ENCODE measurements around the gene C6orf52. TPM values are rescaled to one million over a fixed set of nuclear protein-coding genes. Genes with fewer than 3 reads are reported as not detected.
"Not testable (repeated sequence)": the region's sequence is repeated elsewhere in the genome, so short reads cannot be mapped to it uniquely, and the experiment has no call there.

The C6orf52 gene
- 15.2 and 16.5 TPM in 2 replicates for total RNA-seq (2014; rRNA removed; shearing (Covaris generic))

DNA sequence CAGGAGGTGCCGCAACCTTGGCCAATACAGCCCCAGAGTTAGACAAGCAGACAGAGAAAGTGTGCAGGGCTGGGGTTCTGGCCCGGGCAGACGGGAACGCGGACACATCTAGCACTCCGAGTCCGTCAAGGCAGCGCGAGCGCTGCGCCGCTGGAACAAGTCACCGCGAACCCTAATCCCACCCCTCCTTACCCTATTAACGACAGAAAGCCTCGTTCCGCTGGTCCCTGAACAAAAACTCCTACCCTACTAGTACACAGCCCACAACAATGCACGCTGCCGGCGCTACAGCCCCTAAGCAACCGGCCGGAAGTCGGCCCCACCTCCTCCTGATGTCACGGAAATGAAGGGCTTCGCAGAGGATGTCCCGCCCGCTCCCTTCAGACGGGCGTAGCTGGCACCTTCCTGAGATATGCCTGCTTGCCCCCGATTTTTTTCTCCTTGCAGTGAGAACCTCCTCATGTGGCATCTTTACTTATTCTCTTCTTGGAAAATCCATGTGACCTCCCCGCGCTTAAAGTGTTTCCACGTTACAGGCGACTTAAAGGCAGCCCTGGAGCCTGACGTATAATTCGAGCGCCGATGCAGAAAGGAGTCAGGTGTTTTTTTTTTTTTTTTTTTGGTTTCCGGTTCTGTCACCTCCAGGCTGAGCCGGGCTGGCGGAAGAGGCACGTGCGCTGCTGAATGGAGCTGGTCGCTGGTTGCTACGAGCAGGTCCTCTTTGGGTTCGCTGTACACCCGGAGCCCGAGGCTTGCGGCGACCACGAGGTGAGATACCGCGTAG, at the start of gene C6orf52, which contains the start of gene PAK1IP1:
Gene C6orf52 (minus strand): TSS at position 315 of the 784 bp plus-strand sequence. CDS start 7,066 bp downstream, outside the sequence.
Gene PAK1IP1 (plus strand): TSS at position 671 of the 784 bp plus-strand sequence. CDS start 14 bp downstream, at position 685.
- peak; percentile 86 for DNase-seq (ENCODE audit: low spot score)

DNA sequence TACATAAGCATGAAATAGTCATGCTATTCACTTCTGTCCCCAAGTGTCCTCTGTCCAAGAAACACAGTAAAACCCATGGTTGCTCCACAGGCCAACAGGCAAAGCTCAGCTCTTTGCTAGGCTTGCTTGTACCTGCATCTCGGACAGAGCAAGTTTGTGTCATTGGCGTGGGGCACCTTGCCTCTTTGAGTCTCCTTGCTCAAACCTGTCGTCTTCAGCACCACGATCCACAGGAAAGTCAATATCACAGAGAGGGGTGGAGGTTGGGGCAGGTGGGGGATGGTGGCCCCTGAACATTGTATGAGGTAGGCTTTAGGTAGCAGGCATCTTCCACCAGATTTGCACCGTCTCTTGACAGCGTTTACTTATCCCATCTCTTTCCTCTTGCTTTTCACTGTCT, 49.1 kb upstream of the C6orf52 start:
- no peak for DNase-seq (ENCODE audit: low spot score)

DNA sequence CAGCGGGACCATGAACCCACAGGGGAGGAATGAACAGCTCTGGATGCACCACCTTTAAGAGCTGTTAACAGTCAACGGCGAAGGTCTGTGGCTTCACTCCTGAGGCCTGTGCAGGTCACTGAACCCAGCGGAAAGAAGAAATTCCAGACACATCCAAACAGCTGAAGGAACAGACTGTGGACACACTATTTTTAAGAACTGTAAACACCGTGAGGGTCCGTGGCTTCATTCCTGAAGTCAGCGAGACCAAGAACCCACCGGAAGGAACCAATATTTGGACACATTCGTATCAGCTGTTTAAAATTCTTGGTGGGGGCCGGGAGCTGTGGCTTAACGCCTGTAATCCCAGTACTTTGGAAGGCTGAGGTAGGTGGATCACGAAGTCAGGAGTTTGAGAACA, 47.8 kb upstream of the C6orf52 start:
- no peak for DNase-seq (ENCODE audit: low spot score)

DNA sequence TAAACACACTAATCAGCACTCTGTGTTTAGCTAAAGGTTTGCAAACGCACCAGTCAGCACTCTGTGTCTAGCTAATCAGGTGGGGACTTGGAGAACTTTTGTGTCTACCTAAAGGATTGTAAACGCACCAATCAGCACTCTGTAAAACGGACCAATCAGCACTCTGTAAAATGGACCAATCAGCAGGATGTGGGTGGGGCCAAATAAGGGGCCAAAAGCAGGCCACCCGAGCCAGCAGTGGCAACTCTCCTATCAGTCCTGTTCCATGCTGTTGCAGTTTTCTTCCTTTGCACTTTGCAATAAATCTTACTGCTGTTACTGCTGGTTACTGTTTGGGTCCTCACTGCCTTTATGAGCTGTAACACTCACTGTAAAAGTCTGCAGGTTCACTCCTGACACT, 47.2 kb upstream of the C6orf52 start:
- not testable (repeated sequence) for DNase-seq (ENCODE audit: low spot score)

DNA sequence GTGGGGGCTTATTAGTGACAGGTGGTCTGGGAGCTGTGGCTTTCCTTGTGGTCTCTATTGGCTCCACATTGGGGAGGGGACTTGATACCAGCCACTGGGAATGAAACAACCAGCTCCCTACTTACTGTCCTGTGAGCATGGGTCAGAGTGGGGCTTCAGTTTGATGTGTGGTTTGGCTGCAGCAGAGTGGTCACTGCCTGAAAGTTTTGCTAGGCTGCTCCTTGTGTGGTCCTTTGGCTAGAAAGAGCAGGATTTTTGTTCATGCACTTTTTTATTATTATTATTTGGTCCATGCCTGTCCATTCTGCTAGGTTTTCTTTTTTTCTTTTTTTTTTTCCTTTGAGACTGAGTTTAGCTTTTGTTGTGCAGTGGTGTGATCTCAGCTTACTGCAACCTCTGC, 45.6 kb upstream of the C6orf52 start:
- DNase-seq (ENCODE audit: low spot score): no peak

DNA sequence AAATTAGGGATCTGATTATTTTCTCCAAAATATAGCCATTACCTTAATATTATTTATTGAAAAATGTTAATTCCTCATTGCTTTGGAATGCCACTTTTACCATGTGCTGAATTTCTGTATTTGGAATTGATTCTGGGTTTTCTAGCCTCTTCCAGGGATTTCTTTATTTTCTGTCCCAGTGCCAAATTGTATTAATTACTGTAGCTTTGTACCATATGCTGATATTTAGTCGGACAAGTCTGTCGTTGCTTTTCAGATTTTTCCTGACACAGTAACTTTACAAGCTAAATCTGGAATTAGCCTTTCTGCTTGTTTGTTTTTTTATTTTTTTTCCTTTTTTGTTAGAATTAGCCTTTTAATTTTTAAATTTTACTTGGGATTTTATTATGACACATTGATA, 42.3 kb upstream of the C6orf52 start:
- no peak for DNase-seq (ENCODE audit: low spot score)

DNA sequence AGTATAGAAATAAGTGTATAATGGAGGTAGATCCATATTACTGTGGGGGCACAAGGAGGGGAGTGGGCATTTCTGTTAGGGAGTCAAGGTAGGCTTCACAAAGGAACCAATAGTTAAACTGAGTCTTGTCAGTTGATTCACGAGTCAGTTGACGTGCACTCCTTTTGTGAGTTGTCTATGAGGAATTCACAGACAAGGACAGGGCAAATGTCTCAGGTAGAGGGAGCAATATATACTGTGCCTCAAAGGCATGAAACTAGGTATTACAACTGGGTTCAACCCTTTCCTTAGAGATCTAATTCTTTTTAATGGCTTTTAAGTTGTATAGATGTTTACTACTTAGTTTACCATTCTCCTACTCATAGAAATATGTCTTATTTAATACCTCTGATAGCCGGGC, 39.4 kb upstream of the C6orf52 start:
- no peak for DNase-seq (ENCODE audit: low spot score)

DNA sequence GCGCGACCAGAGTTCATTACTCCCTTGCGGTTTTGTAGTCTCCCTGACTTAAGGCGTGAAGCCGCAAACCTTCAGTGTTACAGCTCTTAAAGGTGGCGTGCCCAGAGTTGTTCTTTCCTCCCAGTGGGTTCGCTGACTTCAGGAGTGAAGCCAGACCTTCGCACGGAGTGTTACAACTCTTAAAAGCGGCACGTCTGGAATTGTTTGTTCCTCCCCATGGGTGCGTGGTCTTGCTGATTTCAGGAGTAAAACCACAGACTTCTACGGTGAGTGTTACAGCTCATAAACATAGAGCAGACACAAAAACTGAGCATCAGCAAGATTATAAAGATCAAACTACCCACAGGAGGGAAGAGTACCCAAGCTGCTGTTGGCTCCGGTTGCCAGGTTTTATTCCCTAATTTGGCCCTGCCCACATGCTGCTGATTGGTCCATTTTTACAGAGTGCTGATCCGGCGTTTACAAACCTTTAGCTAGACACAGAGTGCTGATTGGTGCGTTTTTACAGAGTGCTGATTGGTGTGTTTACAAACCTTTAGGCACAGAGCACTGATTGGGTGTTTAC, 38.8 kb upstream of the C6orf52 start:
- peak; percentile 55 for DNase-seq (ENCODE audit: low spot score)

DNA sequence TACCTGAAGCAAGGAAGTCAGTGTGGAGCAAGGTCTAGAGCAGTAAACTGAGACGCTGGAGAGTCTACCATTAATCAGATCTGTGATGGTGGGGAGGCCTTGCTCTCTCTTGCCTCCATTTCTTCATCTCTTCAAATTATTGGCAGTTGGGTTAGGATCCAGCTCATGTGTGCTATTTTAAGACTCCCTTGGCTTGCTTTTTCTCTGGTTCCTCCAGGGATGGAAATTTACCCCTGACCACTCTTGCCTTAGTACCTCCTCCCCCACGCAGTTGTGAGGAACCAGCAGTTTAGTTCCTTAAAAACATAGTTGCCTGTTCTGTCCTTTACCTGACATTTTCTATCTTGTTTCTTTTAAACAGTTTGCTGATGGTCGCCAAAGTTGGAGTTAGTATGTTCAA, 35.8 kb upstream of the C6orf52 start:
- DNase-seq (ENCODE audit: low spot score): no peak

DNA sequence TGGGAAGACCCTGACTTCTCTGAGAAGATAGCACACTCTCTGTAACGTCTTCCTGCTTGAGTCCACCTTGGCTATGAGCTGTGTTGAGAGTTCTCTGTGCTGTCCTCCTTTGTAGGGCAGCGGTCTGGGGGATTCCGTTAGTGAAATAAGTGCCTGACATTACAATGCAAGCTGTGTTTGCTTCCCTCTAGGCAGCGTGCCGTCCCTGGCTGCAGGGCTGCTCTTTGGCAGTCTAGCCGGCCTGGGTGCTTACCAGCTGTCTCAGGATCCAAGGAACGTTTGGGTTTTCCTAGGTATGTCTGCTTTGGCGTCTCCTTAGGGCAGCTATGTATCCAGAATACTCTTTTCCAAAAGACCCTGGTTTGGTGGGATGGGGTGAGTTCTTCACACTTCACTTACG, 31.3 kb upstream of the C6orf52 start:
- DNase-seq (ENCODE audit: low spot score): no peak

DNA sequence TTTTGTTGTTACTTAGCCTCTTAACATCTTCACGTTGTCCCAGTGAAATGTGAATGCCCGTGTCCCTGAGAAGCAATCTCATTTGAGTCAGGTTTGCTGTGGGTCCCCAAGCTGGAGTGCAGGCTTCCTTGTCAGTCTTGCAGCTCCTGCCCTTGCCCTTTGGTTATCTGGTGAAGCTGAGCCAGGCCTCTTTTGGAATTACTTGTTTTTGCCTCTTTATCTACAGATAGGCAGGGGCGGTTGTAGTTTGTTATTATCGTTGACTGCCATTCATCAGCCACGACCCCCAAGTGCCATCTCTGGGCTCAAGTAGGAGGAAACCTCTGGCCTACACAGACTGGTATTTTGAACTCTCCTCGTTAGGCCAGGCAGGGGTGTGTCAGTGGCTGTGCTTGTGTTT, 30.6 kb upstream of the C6orf52 start:
- DNase-seq (ENCODE audit: low spot score): no peak

DNA sequence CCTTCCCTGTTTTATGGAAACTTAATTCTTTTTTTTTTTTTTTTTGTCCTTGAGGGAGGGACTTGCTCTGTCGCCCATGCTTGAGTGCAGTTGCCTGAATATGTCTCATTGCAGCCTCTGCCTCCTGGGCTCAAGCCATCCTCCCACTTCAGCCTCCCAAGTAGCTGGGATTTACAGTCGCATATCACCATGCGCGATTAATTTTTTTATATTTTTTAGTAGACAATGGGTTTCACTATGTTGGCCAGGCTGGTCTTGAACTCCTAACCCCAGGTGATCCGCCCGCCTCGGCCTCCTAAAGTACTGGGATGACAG, 29.1 kb upstream of the C6orf52 start:
- no peak for DNase-seq (ENCODE audit: low spot score)

DNA sequence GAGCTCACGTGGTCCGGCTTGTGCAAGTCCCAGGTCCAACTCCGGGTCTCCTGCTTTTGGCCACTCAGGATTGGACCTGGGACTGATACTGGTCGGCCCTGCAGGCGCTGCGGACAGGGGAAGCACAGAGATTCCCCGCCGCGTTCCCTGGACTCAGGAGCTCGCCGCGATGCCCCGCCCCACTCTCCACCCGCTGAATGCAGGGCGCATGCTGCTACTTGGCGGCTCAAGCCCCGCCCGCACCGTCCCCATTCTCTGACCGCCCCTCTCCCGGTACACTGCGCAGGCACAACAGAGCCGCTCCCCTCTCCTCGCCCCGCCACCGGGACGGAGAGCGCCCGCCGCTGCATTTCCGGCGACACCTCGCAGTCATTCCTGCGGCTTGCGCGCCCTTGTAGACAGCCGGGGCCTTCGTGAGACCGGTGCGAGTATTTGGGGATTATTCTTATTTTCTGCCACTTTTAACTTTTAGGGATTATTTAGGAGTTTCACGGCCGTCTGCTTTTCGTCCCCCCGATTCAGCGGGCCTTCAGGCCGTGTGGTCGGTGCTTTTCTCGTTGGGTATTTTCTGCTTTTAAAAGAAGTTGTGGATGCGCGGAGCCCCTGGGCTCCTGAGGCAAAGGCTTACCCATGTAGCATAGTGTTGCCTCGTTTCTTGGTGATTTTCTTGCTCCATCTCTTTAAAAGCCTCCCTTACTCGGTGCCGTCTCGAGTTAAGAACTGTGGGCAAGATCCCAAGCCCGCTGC, 28.6 kb upstream of the C6orf52 start, which contains the start of gene TMEM14C:
Gene TMEM14C (plus strand): TSS at position 251 of the 747 bp plus-strand sequence. CDS start 1,544 bp downstream, outside the sequence.
- peak; percentile 95 for DNase-seq (ENCODE audit: low spot score)

DNA sequence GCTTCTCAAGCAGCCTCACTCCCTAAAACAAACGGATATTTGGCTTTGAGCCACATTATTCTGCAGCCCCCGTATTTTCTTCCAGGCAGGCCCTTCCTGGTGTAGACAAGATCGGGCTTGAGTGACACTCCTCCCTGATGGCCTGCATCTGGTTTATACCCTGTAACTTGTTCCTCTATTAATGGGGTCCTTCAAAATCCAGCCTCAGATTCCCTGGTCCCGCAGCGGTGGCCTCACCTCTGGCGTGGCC, 28.1 kb upstream of the C6orf52 start:
- no peak for DNase-seq (ENCODE audit: low spot score)

DNA sequence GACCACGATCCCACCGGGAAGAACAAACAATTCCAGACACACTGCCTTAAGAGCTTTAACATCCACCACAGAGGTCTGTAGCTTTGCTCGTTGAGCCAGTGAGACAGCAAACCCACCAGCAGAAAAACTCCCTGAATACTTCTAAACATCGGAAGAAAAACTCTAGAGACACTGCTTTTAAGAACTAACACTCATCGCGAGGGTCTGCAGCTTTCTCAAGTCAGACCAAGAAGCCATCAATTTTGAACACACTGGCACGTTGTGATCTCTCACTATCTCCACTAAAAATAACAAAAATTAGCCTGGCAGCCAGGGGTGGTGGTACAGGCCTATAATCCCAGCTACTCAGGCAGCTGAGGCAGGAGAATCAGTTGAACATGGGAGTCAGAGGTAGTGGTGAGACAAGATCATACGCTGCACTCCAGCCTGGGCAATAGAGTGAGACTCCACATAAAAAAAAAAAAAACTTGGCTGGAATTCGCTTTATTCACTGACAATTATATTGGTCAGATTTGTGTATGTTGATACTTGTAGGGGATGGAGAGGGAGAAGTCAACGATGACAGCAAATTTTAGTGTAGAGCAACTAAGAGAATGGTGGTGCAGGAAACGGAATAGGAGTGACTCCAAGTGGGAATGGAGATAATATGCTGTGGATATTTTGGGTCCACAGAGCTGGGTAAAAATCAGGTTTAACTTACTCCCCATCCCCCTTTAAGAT, 27.6 kb upstream of the C6orf52 start:
- no peak for DNase-seq (ENCODE audit: low spot score)

DNA sequence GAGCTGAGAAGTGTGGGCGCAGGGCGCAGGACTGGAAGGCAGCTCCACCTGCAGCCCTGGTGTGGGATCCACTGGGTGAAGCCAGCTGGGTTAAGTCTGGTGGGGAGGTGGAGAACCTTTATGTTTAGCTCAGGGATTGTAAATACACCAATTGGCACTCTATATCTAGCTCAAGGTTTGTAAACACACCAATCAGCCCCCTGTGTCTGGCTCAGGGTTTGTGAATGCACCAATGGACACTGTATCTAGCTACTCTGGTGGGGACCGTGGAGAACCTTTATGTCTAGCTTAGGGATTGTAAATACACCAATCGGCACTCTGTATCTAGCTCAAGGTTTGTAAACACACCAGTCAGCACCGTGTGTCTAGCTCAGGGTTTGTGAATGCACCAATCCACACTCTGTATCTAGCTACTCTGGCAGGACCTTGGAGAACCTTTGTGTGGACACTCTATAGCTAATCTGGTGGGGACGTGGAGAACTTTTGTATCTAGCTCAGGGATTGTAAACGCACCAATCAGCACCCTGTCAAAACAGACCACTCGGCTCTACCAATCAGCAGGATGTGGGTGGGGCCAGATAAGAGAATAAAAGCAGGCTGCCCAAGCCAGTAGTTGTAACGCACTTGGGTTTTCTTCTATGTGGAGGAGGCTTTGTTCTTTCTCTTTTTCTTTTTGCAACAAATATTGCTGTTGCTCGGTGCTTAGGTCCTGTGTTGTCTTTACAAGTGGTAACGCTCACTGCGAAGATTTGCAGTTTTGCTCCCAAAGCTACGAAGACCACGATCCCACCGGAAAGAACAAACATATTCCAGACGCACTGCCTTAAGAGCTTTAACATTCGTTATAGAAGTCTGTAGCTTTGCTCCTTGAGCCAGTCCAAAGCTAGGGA, 26.8 kb upstream of the C6orf52 start:
- DNase-seq (ENCODE audit: low spot score): not testable (repeated sequence)

DNA sequence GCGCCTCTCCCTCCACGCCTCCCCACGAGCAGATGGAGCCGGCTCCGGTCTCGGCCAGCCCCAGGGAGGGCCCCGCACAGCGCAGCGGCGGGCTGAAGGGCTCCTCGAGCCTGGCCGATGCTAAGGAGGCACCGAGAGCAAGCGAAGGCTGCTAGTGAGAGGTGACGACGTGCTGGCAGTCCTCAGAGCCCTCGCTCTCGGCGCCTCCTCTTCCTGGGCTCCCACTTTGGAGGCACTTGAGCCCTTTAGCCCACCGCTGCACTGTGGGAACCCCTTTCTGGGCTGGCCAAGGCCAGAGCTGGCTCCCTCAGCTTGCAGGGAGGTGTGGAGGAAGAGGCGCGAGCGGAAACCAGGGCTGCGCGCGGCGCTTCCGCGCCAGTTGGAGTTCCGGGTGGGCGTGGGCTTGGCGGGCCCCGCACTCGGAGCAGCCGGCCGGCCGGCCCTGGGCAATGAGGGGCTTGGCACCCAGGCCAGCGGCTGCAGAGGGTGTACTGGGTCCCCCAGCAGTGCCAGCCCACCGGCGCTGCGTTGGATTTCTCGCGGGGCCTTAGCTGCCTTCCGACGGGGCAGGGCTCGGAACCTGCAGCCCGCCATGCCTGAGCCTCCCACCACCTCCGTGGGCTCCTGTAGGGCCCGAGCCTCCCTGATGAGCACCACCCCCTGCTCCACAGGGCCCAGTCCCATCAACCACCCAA, 26.0 kb upstream of the C6orf52 start:
- no peak for DNase-seq (ENCODE audit: low spot score)

DNA sequence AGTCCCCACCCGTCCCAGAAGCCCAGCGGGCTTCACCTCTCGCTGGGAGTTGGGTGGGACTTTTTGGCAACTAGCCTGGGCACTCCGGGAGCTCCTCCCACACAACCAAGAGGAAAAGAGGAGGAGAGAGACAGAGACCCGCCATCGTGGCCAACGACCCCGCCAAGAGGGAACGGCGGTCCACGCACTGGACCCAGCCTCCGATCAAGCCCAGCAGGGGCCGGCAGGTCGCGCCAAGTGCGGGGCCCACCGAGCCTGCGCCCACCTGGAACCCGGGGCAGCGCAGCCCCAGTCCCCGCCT, 25.5 kb upstream of the C6orf52 start:
- no peak for DNase-seq (ENCODE audit: low spot score)

DNA sequence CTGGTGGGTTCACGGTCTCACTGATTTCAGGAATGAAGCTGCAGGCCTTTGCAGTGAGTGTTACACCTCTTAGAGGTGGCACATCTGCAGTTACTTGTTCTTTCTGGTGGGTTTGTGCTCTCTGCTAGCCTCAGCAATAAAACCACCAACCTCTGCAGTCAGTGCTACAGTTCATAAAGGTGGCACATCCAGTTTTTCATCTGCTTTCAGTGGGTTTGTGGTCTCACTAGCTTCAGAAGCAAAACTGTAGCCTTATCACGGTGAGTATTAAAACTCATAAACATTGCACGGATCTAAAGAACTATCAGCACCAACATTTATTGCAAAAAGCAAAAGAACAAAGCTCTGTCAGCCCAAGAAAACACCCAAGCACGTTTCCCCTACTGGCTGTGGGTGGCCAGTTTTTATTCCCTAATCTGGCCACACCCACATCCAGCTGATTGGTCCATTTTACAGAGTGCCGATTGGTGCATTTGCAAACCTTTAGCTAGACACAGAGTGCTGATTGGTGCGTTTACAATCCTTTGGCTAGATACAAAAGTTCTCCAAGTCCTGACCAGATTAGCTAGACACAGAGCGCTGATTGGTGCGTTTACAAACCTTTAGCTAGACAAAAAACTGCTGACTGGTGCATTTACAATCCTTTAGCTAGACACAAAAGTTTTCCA, 25.0 kb upstream of the C6orf52 start:
- peak; percentile 44 for DNase-seq (ENCODE audit: low spot score)

DNA sequence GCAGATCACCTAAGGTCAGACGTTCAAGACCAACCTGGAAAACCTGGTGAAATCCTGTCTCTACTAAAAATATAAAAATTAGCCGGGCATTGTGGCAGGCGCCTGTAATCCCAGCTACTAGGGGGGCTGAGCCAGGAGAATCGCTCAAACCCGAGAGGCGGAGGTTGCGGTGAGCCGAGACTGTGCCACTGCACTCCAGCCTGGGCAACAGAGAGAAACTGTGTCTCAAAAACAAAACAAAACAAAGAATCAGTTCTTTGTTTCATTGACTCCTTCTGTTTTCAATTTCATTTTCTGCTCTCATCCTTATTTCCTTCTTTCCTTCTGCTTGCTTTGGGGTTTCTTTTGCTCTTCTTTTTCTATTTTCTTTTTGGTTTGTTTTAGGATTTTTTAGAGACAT, 19.5 kb upstream of the C6orf52 start:
- no peak for DNase-seq (ENCODE audit: low spot score)

All from A172 (cell line).